ENCODE results near the gene PPP1CB.
A peak's percentile ranks its signal among the peaks of the same experiment; 100 is the strongest.

PPP1CB gene

GRCh38 chr2:28705751-28706440 is 45.7 kb upstream of the PPP1CB start:
- Histone ChIP-seq H2BK5ac (ENCODE audit: low read length) (no peak overlapping the region), H3K4ac (ENCODE audit: low read length) (no peak overlapping the region), H3K4me3 (ENCODE audit: low read length in 2 of 2) (no peak overlapping the region), H2AK5ac (ENCODE audit: low read depth, low read length) (no peak overlapping the region), H3K4me2 (ENCODE audit: insufficient read depth, low read length, poor library complexity, severe bottlenecking) (no peak overlapping the region), H3K14ac (ENCODE audit: low read length) (no peak overlapping the region), H4K8ac (ENCODE audit: low read depth, low read length) (no peak overlapping the region), H3K18ac (ENCODE audit: low read length) (no peak overlapping the region), H3K27ac (replicated peaks; ENCODE audit: low read length) (no peak overlapping the region), H3K9ac (ENCODE audit: low read depth, low read length, poor library complexity) (no peak overlapping the region), H2BK12ac (ENCODE audit: low read length) (no peak overlapping the region), H2AFZ (ENCODE audit: low read length) (no peak overlapping the region), H3K23ac (ENCODE audit: low read depth, low read length, poor library complexity) (no peak overlapping the region), H3K9me3 (replicated peaks in 1 of 2; ENCODE audit: control insufficient read depth in 2 of 2, insufficient read depth in 1 of 2, low read depth in 1 of 2, low read length in 2 of 2) (peaks cover 2 to 20% of the 10 kb centered on the region in 2 donors), H2BK15ac (ENCODE audit: low read length) (no peak overlapping the region), H3K4me1 (ENCODE audit: control insufficient read depth in 2 of 2, insufficient read depth in 1 of 2, low read depth in 1 of 2, low read length in 2 of 2) (no peaks in the 10 kb centered on the region), H3K79me1 (ENCODE audit: low read depth, low read length) (no peaks in the 10 kb centered on the region), H2BK120ac (ENCODE audit: low read depth, low read length) (no peak overlapping the region), H3K27me3 (ENCODE audit: control insufficient read depth in 3 of 3, insufficient read depth in 3 of 3, low read depth in 1 of 3, low read length in 3 of 3) (no peaks in the 10 kb centered on the region), H3K36me3 (replicated peaks in 1 of 2; ENCODE audit: control insufficient read depth in 2 of 2, insufficient read depth in 2 of 2, low read length in 2 of 2) (no peaks in the 10 kb centered on the region), H4K91ac (ENCODE audit: low read depth, low read length, poor library complexity) (no peak overlapping the region)
- no CpG with 5 or more reads among the region's 4 CpGs for whole genome bisulfite sequencing, 2 donors (ENCODE audit: extremely low coverage in 2 of 2, insufficient read length in 2 of 2, insufficient replicate concordance in 1 of 2)
- no peak for DNase-seq (ENCODE audit: low spot score)

- H3K27me3 ChIP-seq (ENCODE audit: control insufficient read depth in 3 of 3, insufficient read depth in 3 of 3, low read depth in 1 of 3, low read length in 3 of 3): no peaks in the 10 kb centered on the region
- no peak overlapping the region for H2AFZ ChIP-seq (ENCODE audit: low read length)
- H2BK5ac ChIP-seq (ENCODE audit: low read length): no peak overlapping the region
- no peak overlapping the region for H3K14ac ChIP-seq (ENCODE audit: low read length)
- H2BK15ac ChIP-seq (ENCODE audit: low read length): no peak overlapping the region
- no peak overlapping the region for H3K23ac ChIP-seq (ENCODE audit: low read depth, low read length, poor library complexity)
- no peak for DNase-seq (ENCODE audit: low spot score)
- H2AK5ac ChIP-seq (ENCODE audit: low read depth, low read length): no peak overlapping the region
- no CpG with 5 or more reads among the region's 1 CpG for WGBS, 2 donors (ENCODE audit: extremely low coverage in 2 of 2, insufficient read length in 2 of 2, insufficient replicate concordance in 1 of 2)
- no peaks in the 10 kb centered on the region for H3K36me3 ChIP-seq (replicated peaks in 1 of 2; ENCODE audit: control insufficient read depth in 2 of 2, insufficient read depth in 2 of 2, low read length in 2 of 2)
- H3K79me1 ChIP-seq (ENCODE audit: low read depth, low read length): no peaks in the 10 kb centered on the region
- no peak overlapping the region for H4K8ac ChIP-seq (ENCODE audit: low read depth, low read length)
- H3K9ac ChIP-seq (ENCODE audit: low read depth, low read length, poor library complexity): no peak overlapping the region
- no peak overlapping the region for H3K27ac ChIP-seq (replicated peaks; ENCODE audit: low read length)
- no peak overlapping the region for H3K18ac ChIP-seq (ENCODE audit: low read length)
- H3K9me3 ChIP-seq (replicated peaks in 1 of 2; ENCODE audit: control insufficient read depth in 2 of 2, insufficient read depth in 1 of 2, low read depth in 1 of 2, low read length in 2 of 2): peaks cover 2 to 20% of the 10 kb centered on the region in 2 donors
- no peak overlapping the region for H4K91ac ChIP-seq (ENCODE audit: low read depth, low read length, poor library complexity)
- H2BK120ac ChIP-seq (ENCODE audit: low read depth, low read length): no peak overlapping the region
- H2BK12ac ChIP-seq (ENCODE audit: low read length): no peak overlapping the region
- no peaks in the 10 kb centered on the region for H3K4me1 ChIP-seq (ENCODE audit: control insufficient read depth in 2 of 2, insufficient read depth in 1 of 2, low read depth in 1 of 2, low read length in 2 of 2)
- H3K4me3 ChIP-seq (ENCODE audit: low read length in 2 of 2): no peak overlapping the region
- H3K4me2 ChIP-seq (ENCODE audit: insufficient read depth, low read length, poor library complexity, severe bottlenecking): no peak overlapping the region
- H3K4ac ChIP-seq (ENCODE audit: low read length): no peak overlapping the region
These were observed 44.0 kb upstream of the PPP1CB start for GRCh38 chr2:28707592-28707991.

- Histone ChIP-seq H3K18ac (ENCODE audit: low read length) (no peak overlapping the region), H4K8ac (ENCODE audit: low read depth, low read length) (no peak overlapping the region), H3K36me3 (replicated peaks in 1 of 2; ENCODE audit: control insufficient read depth in 2 of 2, insufficient read depth in 2 of 2, low read length in 2 of 2) (no peaks in the 10 kb centered on the region), H3K14ac (ENCODE audit: low read length) (no peak overlapping the region), H3K27me3 (ENCODE audit: control insufficient read depth in 3 of 3, insufficient read depth in 3 of 3, low read depth in 1 of 3, low read length in 3 of 3) (no peaks in the 10 kb centered on the region), H3K4ac (ENCODE audit: low read length) (no peak overlapping the region), H3K9ac (ENCODE audit: low read depth, low read length, poor library complexity) (no peak overlapping the region), H2BK12ac (ENCODE audit: low read length) (no peak overlapping the region), H2BK15ac (ENCODE audit: low read length) (no peak overlapping the region), H3K4me1 (ENCODE audit: control insufficient read depth in 2 of 2, insufficient read depth in 1 of 2, low read depth in 1 of 2, low read length in 2 of 2) (no peaks in the 10 kb centered on the region), H3K23ac (ENCODE audit: low read depth, low read length, poor library complexity) (no peak overlapping the region), H3K27ac (replicated peaks; ENCODE audit: low read length) (no peak overlapping the region), H2AK5ac (ENCODE audit: low read depth, low read length) (no peak overlapping the region), H2BK5ac (ENCODE audit: low read length) (no peak overlapping the region), H4K91ac (ENCODE audit: low read depth, low read length, poor library complexity) (no peak overlapping the region), H3K9me3 (replicated peaks in 1 of 2; ENCODE audit: control insufficient read depth in 2 of 2, insufficient read depth in 1 of 2, low read depth in 1 of 2, low read length in 2 of 2) (peaks cover 2 to 20% of the 10 kb centered on the region in 2 donors), H2AFZ (ENCODE audit: low read length) (peak overlapping the region; percentile 79), H2BK120ac (ENCODE audit: low read depth, low read length) (no peak overlapping the region), H3K79me1 (ENCODE audit: low read depth, low read length) (no peaks in the 10 kb centered on the region), H3K4me3 (ENCODE audit: low read length in 2 of 2) (no peak overlapping the region), H3K4me2 (ENCODE audit: insufficient read depth, low read length, poor library complexity, severe bottlenecking) (no peak overlapping the region)
- no peak for DNase-seq (ENCODE audit: low spot score)
- WGBS, 2 donors (ENCODE audit: extremely low coverage in 2 of 2, insufficient read length in 2 of 2, insufficient replicate concordance in 1 of 2): no CpG with 5 or more reads among the region's 8 CpGs
These were observed 42.5 kb upstream of the PPP1CB start for GRCh38 chr2:28709101-28709500.

DNA sequence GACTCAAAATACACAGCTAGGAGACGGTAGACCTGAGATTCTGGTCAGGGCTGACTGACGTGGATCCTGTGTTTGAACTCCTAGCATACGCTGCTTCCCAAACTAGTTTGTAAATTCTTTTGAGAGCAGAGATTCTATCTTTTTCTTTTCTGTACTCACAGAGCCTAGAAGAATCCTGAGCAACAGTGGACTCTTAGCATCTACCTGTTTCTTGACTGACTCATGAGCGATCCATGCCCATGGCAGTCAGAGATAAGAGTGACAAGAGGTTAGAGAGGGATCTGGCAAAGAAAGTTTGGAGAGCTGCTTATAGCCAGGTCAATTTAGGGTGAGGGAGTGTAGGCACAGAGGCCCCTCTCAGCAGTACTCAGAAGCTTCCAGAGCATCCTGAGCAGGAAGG is 41.1 kb upstream of the PPP1CB start:
- no peak overlapping the region for H3K23ac ChIP-seq (ENCODE audit: low read depth, low read length, poor library complexity)
- H3K9me3 ChIP-seq (replicated peaks in 1 of 2; ENCODE audit: control insufficient read depth in 2 of 2, insufficient read depth in 1 of 2, low read depth in 1 of 2, low read length in 2 of 2): peaks cover 2 to 11% of the 10 kb centered on the region in 2 donors
- no peaks in the 10 kb centered on the region for H3K27me3 ChIP-seq (ENCODE audit: control insufficient read depth in 3 of 3, insufficient read depth in 3 of 3, low read depth in 1 of 3, low read length in 3 of 3)
- no peak overlapping the region for H4K8ac ChIP-seq (ENCODE audit: low read depth, low read length)
- no peak for DNase-seq (ENCODE audit: low spot score)
- no peaks in the 10 kb centered on the region for H3K79me1 ChIP-seq (ENCODE audit: low read depth, low read length)
- H3K36me3 ChIP-seq (replicated peaks in 1 of 2; ENCODE audit: control insufficient read depth in 2 of 2, insufficient read depth in 2 of 2, low read length in 2 of 2): no peaks in the 10 kb centered on the region
- no CpG with 5 or more reads among the region's 4 CpGs for whole genome bisulfite sequencing, 2 donors (ENCODE audit: extremely low coverage in 2 of 2, insufficient read length in 2 of 2, insufficient replicate concordance in 1 of 2)
- H3K4me3 ChIP-seq (ENCODE audit: low read length in 2 of 2): no peak overlapping the region
- no peak overlapping the region for H2BK15ac ChIP-seq (ENCODE audit: low read length)
- H3K4ac ChIP-seq (ENCODE audit: low read length): no peak overlapping the region
- H2BK120ac ChIP-seq (ENCODE audit: low read depth, low read length): no peak overlapping the region
- no peak overlapping the region for H3K27ac ChIP-seq (replicated peaks; ENCODE audit: low read length)
- H3K4me2 ChIP-seq (ENCODE audit: insufficient read depth, low read length, poor library complexity, severe bottlenecking): no peak overlapping the region
- H3K4me1 ChIP-seq (ENCODE audit: control insufficient read depth in 2 of 2, insufficient read depth in 1 of 2, low read depth in 1 of 2, low read length in 2 of 2): no peaks in the 10 kb centered on the region
- H2AFZ ChIP-seq (ENCODE audit: low read length): no peak overlapping the region
- no peak overlapping the region for H2BK12ac ChIP-seq (ENCODE audit: low read length)
- H3K14ac ChIP-seq (ENCODE audit: low read length): no peak overlapping the region
- no peak overlapping the region for H3K18ac ChIP-seq (ENCODE audit: low read length)
- no peak overlapping the region for H2BK5ac ChIP-seq (ENCODE audit: low read length)
- H2AK5ac ChIP-seq (ENCODE audit: low read depth, low read length): no peak overlapping the region
- no peak overlapping the region for H4K91ac ChIP-seq (ENCODE audit: low read depth, low read length, poor library complexity)
- H3K9ac ChIP-seq (ENCODE audit: low read depth, low read length, poor library complexity): no peak overlapping the region
